OCI-LY7 (cell line): ENCODE measurements around the gene MGAT1.

Experiments used
- CTCF ChIP-seq: fragments of 200-600 bp; sonication (generic); conservative IDR thresholded peaks from 2 replicates; pipeline ENCODE4 v1.5.1; 2014; ENCODE audit warnings: mild to moderate bottlenecking, antibody characterized with exemption, low read length, moderate library complexity, mixed read lengths
- EZH2phosphoT487 ChIP-seq: fragments of 200-600 bp; sonication (generic); IDR thresholded peaks from 2 replicates; pipeline ENCODE4 v1.6.1; 2018; ENCODE audit warnings: low read depth, borderline replicate concordance, mild to moderate bottlenecking, mixed run types, antibody characterized with exemption, low read length, moderate library complexity, mixed read lengths

- TF ChIP-seq CTCF, result no peak
- TF ChIP-seq EZH2phosphoT487, result no peak
Observed at GRCh38 chr5:180810959-180811622, 8.5 kb upstream of the MGAT1 start.
